Upper lobe of left lung (tissue), 6 donors: Measurements from ENCODE around the gene SFT2D1. TPM values are rescaled to one million over a fixed set of nuclear protein-coding genes. Genes with fewer than 3 reads are reported as not detected.

Experiments
- ATAC-seq, 2 donors: fragments of 200-7000 bp; cut with Tn5 transposase; one replicate each; pipeline ENCODE4 v1.9.1; 2022; ENCODE audit warnings: mild to moderate bottlenecking in 2 of 2, moderate library complexity in 2 of 2; ENCODE audit not compliant: low FRiP score in 2 of 2
- DNase-seq, 2 donors: peaks; one replicate each; pipeline ENCODE4 v3.0.0-alpha.2; 2019 to 2020
- H3K27ac ChIP-seq, 4 donors: fragments of 200-600 bp; sonication (generic); one replicate each; pipeline ENCODE4 v1.5.1; 2016 to 2019
- H3K27me3 ChIP-seq, 4 donors: fragments of 200-600 bp; sonication (generic); one replicate each; pipeline ENCODE4 v1.5.1; 2017 to 2019
- H3K36me3 ChIP-seq, 4 donors: fragments of 200-600 bp; sonication (generic); one replicate each; pipeline ENCODE4 v1.5.1; 2016 to 2019
- H3K4me1 ChIP-seq, 4 donors: fragments of 200-600 bp; sonication (generic); one replicate each; pipeline ENCODE4 v1.5.1; 2018 to 2019
- H3K4me3 ChIP-seq, 4 donors: fragments of 200-600 bp; sonication (generic); one replicate each; pipeline ENCODE4 v1.5.1; 2017 to 2019; ENCODE audit warnings: mild to moderate bottlenecking in 2 of 4, moderate library complexity in 1 of 4
- H3K9me3 ChIP-seq, 4 donors: fragments of 200-600 bp; sonication (generic); one replicate each; pipeline ENCODE4 v1.5.1; 2018 to 2019
- EP300 ChIP-seq, 4 donors: sonication (generic); formaldehyde crosslinking; IDR thresholded peaks; one replicate each; pipeline ENCODE4 v1.5.1; 2017; ENCODE audit warnings: antibody characterized with exemption in 4 of 4, control low read depth in 2 of 4
- POLR2A ChIP-seq, 4 donors: fragments of 450-650 bp; IDR thresholded peaks; one replicate each; pipeline ENCODE4 v1.5.1; 2016 to 2017; ENCODE audit warnings: antibody characterized with exemption in 4 of 4, mild to moderate bottlenecking in 2 of 4
- POLR2AphosphoS5 ChIP-seq, 2 donors: sonication (generic); formaldehyde crosslinking; IDR thresholded peaks; one replicate each; pipeline ENCODE4 v1.5.1; 2017; ENCODE audit warnings: antibody characterized with exemption in 2 of 2
- WGBS, 2 donors: methylation state at CpG; one replicate each; pipeline ENCODE4 v1.1.5; 2017 to 2018; 5-methylcytosine and 5-hydroxymethylcytosine counted together
- total RNA-seq, 6 donors: library from RNA; depleted of rRNA in 4 of 6; stranded (reverse); fragments of >200 nt in 4 of 6; gene quantifications; one replicate each; pipeline versions ENCODE4 v1.1.0 to v1.2.1, GENCODE V29; 2016 to 2021
- TF ChIP-seq, protein P1 (sequence below), 6 experiments: fragments of 450-650 bp in 4 of 6; fragments of 200-600 bp in 2 of 6; sonication (generic) in 2 of 6; IDR thresholded peaks; one replicate each; pipeline ENCODE4 v1.5.1; 2016 to 2019; ENCODE audit warnings: antibody characterized with exemption in 6 of 6
- donor health status: DM: no; HTN: no; CAD: no; lungs with moderate emphysema.
- donor health status: DM: no; HTN: yes; CAD: no; lungs with severe emphysema.

Gene SFT2D1
- total RNA-seq, 6 donors from 2014 or later = 8.4 to 56.5 (median 44.9) TPM

GRCh38 chr6:166341464-166341863 lies 881 bp downstream of the SFT2D1 start:
- 18 to 21% methylated on average over 7 of the region's 7 CpGs for WGBS, 2 donors

GRCh38 chr6:166338854-166339253 lies 3.5 kb downstream of the SFT2D1 start:
- Histone ChIP-seq H3K36me3 (peaks cover 0 to 29% (median 15%) of the 10 kb centered on the region in 4 donors), H3K4me1 (peaks cover 38 to 47% (median 41%) of the 10 kb centered on the region in 4 donors), H3K9me3 (no peaks in the 10 kb centered on the region), H3K27me3 (no peaks in the 10 kb centered on the region), H3K4me3 (no peak overlapping the region), H3K27ac (no peak overlapping the region)
- DNase-seq = no peak
- no peak for ATAC-seq
- 97 to 98% methylated on average over 9 of the region's 9 CpGs for WGBS, 2 donors
- TF ChIP-seq, protein P1, sequence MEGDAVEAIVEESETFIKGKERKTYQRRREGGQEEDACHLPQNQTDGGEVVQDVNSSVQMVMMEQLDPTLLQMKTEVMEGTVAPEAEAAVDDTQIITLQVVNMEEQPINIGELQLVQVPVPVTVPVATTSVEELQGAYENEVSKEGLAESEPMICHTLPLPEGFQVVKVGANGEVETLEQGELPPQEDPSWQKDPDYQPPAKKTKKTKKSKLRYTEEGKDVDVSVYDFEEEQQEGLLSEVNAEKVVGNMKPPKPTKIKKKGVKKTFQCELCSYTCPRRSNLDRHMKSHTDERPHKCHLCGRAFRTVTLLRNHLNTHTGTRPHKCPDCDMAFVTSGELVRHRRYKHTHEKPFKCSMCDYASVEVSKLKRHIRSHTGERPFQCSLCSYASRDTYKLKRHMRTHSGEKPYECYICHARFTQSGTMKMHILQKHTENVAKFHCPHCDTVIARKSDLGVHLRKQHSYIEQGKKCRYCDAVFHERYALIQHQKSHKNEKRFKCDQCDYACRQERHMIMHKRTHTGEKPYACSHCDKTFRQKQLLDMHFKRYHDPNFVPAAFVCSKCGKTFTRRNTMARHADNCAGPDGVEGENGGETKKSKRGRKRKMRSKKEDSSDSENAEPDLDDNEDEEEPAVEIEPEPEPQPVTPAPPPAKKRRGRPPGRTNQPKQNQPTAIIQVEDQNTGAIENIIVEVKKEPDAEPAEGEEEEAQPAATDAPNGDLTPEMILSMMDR (IDR thresholded peaks at IDR 0.05) = no peak
- TF ChIP-seq POLR2AphosphoS5 (IDR thresholded peaks at IDR 0.05) = no peak
- no peak for TF ChIP-seq EP300 (IDR thresholded peaks at IDR 0.05)
- TF ChIP-seq POLR2A (IDR thresholded peaks at IDR 0.05) = no peak

More at GRCh38 chr6:166341464-166341863, 881 bp downstream of the SFT2D1 start:
- Histone ChIP-seq H3K27ac (peak overlapping the region; percentile 93 to 99 (median 98)), H3K36me3 (peaks cover 0 to 15% (median 9%) of the 10 kb centered on the region in 4 donors), H3K4me3 (peak overlapping the region; percentile 78 to 97 (median 92)), H3K9me3 (no peaks in the 10 kb centered on the region), H3K27me3 (no peaks in the 10 kb centered on the region), H3K4me1 (peaks cover 34 to 46% (median 36%) of the 10 kb centered on the region in 4 donors)
- DNase-seq (no peak), ATAC-seq (no peak)
- TF ChIP-seq EP300 (IDR thresholded peaks at IDR 0.05) (no peak), POLR2AphosphoS5 (IDR thresholded peaks at IDR 0.05) (no peak), POLR2A (IDR thresholded peaks at IDR 0.05) (no peak)
- TF ChIP-seq, protein P1 (IDR thresholded peaks at IDR 0.05) = no peak

DNA sequence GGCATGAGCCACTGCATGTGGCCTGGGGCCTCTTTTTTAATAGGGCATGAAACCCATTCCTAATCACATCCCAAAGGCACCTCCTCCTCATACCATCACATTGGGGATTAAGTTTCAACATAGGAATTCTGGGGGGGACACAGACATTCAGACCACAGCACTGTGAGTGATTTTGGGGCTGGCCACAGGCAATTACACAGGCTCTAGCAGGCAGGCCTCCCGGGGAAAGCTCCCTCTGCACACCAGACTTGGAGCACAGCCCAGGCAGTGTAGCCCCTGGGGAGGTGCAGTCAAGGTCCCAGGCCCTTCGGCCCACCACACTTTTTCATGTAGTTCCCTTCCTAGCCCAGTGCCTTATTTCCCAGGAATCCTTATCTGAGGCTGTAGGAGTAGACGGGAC lies 5.5 kb downstream of the SFT2D1 start:
- H3K36me3 ChIP-seq = peaks cover 0 to 29% (median 15%) of the 10 kb centered on the region in 4 donors
- WGBS, 2 donors = 92 to 98% methylated on average over 2 to 3 of the region's 3 CpGs
- no peak for ATAC-seq
- H3K27ac ChIP-seq = no peak overlapping the region
- TF ChIP-seq, protein P1 (IDR thresholded peaks at IDR 0.05) = no peak
- no peak for TF ChIP-seq EP300 (IDR thresholded peaks at IDR 0.05)
- TF ChIP-seq POLR2A (IDR thresholded peaks at IDR 0.05) = no peak
- no peak for TF ChIP-seq POLR2AphosphoS5 (IDR thresholded peaks at IDR 0.05)
- H3K4me3 ChIP-seq = no peak overlapping the region
- DNase-seq = no peak
- no peaks in the 10 kb centered on the region for H3K27me3 ChIP-seq
- peaks cover 40 to 61% (median 45%) of the 10 kb centered on the region in 4 donors for H3K4me1 ChIP-seq
- no peaks in the 10 kb centered on the region for H3K9me3 ChIP-seq

GRCh38 chr6:166335378-166336302 lies 6.7 kb downstream of the SFT2D1 start:
- TF ChIP-seq POLR2AphosphoS5 (IDR thresholded peaks at IDR 0.05) = no peak
- TF ChIP-seq, protein P1 (IDR thresholded peaks at IDR 0.05) = no peak
- TF ChIP-seq POLR2A (IDR thresholded peaks at IDR 0.05) = no peak
- no peak for TF ChIP-seq EP300 (IDR thresholded peaks at IDR 0.05)
- no peak for DNase-seq
- peaks cover 31 to 53% (median 39%) of the 10 kb centered on the region in 4 donors for H3K4me1 ChIP-seq
- no peaks in the 10 kb centered on the region for H3K27me3 ChIP-seq
- H3K36me3 ChIP-seq = peaks cover 0 to 29% (median 15%) of the 10 kb centered on the region in 4 donors
- H3K4me3 ChIP-seq = no peak overlapping the region
- H3K27ac ChIP-seq = no peak overlapping the region
- no peaks in the 10 kb centered on the region for H3K9me3 ChIP-seq
- 84 to 85% methylated on average over 11 of the region's 11 CpGs for whole genome bisulfite sequencing, 2 donors
- ATAC-seq = no peak
